ENCODE measurements around the gene BZW1. TPM values are rescaled to one million over a fixed set of nuclear protein-coding genes. Genes with fewer than 3 reads are reported as not detected.

Gene BZW1
- total RNA-seq, 1 experiment from 2014 or later: 322 TPM

DNA sequence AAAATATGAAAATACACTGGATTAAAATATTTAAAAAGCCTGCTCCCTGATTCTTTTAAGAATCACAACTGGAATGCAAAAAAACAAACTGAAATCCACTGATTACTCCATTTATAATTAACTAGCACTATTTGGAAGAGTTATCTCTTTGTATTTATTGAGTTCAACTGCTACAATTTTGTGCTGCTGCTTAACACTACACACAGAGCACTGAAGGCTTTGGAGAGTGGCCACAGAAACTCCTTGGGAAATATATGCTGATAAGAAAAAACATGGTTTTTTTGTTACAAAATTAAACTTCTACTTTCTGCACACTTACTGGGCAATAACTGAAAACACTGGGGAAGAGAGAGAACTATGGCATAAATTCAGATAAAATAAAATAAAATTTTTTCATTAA lies 19.8 kb upstream of the BZW1 start:
- CTCF ChIA-PET: no interaction called here
- Mint-ChIP-seq H3K27me3 (ENCODE audit: insufficient read depth, unreplicated experiment) (no peaks in the 10 kb centered on the region), H3K27ac (ENCODE audit: unreplicated experiment) (no peak overlapping the region), H3K9me3 (ENCODE audit: unreplicated experiment) (no peaks in the 10 kb centered on the region), H3K4me1 (ENCODE audit: low read depth, unreplicated experiment) (peaks cover 15% of the 10 kb centered on the region), H3K36me3 (ENCODE audit: insufficient read depth, unreplicated experiment) (no peaks in the 10 kb centered on the region), H3K4me3 (ENCODE audit: unreplicated experiment) (no peak overlapping the region)
- no peak for DNase-seq
- no peaks in the 10 kb centered on the region for H3K9me3 ChIP-seq
- H3K36me3 ChIP-seq (ENCODE audit: control insufficient read depth, insufficient read depth, low read length): no peaks in the 10 kb centered on the region
- BruUV-seq (replicated peaks): no TSS peak
- peaks cover 6% of the 10 kb centered on the region for H3K4me1 ChIP-seq
- no peak overlapping the region for H3K4me3 ChIP-seq (ENCODE audit: low read depth, low read length)
- TF ChIP-seq, protein P1, sequence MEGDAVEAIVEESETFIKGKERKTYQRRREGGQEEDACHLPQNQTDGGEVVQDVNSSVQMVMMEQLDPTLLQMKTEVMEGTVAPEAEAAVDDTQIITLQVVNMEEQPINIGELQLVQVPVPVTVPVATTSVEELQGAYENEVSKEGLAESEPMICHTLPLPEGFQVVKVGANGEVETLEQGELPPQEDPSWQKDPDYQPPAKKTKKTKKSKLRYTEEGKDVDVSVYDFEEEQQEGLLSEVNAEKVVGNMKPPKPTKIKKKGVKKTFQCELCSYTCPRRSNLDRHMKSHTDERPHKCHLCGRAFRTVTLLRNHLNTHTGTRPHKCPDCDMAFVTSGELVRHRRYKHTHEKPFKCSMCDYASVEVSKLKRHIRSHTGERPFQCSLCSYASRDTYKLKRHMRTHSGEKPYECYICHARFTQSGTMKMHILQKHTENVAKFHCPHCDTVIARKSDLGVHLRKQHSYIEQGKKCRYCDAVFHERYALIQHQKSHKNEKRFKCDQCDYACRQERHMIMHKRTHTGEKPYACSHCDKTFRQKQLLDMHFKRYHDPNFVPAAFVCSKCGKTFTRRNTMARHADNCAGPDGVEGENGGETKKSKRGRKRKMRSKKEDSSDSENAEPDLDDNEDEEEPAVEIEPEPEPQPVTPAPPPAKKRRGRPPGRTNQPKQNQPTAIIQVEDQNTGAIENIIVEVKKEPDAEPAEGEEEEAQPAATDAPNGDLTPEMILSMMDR (IDR thresholded peaks at IDR 0.05; ENCODE audit: insufficient read depth in 1 of 2, low read depth in 1 of 2, low read length in 1 of 2, severe bottlenecking in 1 of 2, unreplicated experiment in 1 of 2): no peak
- POLR2A ChIA-PET: no interaction called here
- intact Hi-C loops (cut with micrococcal nuclease; ENCODE audit: unreplicated experiment): no loop called here
- no peaks in the 10 kb centered on the region for H3K27me3 ChIP-seq (replicated peaks; ENCODE audit: control insufficient read depth, insufficient read depth, low read length)

DNA sequence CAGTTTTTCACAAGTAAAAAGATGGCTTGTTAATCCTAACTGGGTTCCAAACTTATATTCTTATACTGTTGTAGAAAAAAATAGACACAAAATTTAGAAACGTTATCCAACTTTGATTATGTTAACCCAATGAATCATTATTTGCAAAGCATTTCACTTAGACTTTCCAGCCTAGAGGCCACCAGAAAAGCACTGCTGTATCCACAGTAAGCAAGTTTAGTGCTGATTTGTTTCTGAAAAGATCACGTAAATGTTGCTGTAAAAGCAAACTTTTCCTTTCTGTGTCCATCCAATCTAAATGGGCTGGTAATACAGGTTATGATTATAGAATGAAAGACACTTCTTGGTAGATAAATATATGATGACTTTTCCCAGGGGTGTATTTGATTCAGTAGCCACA lies 17.6 kb upstream of the BZW1 start:
- no peaks in the 10 kb centered on the region for H3K9me3 ChIP-seq
- no peak overlapping the region for H3K4me3 ChIP-seq (ENCODE audit: low read depth, low read length)
- BruUV-seq (replicated peaks): no TSS peak
- 0 out of 2 replicates have a peak, but pooled peaks cover 6% of the 10 kb centered on the region for H3K4me1 ChIP-seq
- ChIA-PET CTCF (interaction anchor here (0.6 to 1.4 kb wide), 3 partner anchors 37 to 81 kb away, joined by 3 to 8 read pairs (median 3); no protein-coding TSS in a partner anchor), POLR2A (no interaction called here)
- no peaks in the 10 kb centered on the region for H3K9me3 Mint-ChIP-seq (ENCODE audit: unreplicated experiment)
- no peak overlapping the region for H3K27ac Mint-ChIP-seq (ENCODE audit: unreplicated experiment)
- peaks cover 21% of the 10 kb centered on the region for H3K4me1 Mint-ChIP-seq (ENCODE audit: low read depth, unreplicated experiment)
- no peaks in the 10 kb centered on the region for H3K36me3 ChIP-seq (ENCODE audit: control insufficient read depth, insufficient read depth, low read length)
- no peak for DNase-seq
- H3K27me3 Mint-ChIP-seq (ENCODE audit: insufficient read depth, unreplicated experiment): no peaks in the 10 kb centered on the region
- no peaks in the 10 kb centered on the region for H3K27me3 ChIP-seq (replicated peaks; ENCODE audit: control insufficient read depth, insufficient read depth, low read length)
- H3K4me3 Mint-ChIP-seq (ENCODE audit: unreplicated experiment): no peak overlapping the region
- H3K36me3 Mint-ChIP-seq (ENCODE audit: insufficient read depth, unreplicated experiment): no peaks in the 10 kb centered on the region
- intact Hi-C loops (cut with micrococcal nuclease; ENCODE audit: unreplicated experiment): no loop called here
- TF ChIP-seq, protein P1 (IDR thresholded peaks at IDR 0.05; ENCODE audit: insufficient read depth in 1 of 2, low read depth in 1 of 2, low read length in 1 of 2, severe bottlenecking in 1 of 2, unreplicated experiment in 1 of 2): no peak

DNA sequence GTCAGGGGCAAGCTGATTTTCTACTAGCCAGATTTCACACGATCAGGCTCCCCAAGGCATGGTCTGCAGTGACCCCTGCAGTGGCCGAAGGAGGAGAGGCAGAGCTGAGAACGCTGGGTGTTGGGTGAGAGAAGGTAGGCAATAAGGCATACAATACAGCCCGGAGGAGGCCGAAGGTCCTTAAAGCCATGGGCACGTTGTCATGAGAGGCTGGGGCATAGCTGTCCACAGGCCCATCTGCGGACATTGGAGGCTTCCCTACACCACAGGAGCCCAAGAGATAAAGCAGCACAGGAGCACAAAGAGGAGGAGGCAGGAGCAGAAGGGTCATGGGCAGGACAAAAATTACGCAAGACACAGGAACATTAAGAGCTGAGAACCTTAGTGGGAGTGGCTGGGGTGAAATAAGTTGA lies 16.7 kb upstream of the BZW1 start:
- Histone ChIP-seq H3K27me3 (replicated peaks; ENCODE audit: control insufficient read depth, insufficient read depth, low read length) (no peaks in the 10 kb centered on the region), H3K4me3 (ENCODE audit: low read depth, low read length) (no peak overlapping the region), H3K9me3 (no peaks in the 10 kb centered on the region), H3K36me3 (ENCODE audit: control insufficient read depth, insufficient read depth, low read length) (no peaks in the 10 kb centered on the region), H3K4me1 (0 out of 2 replicates have a peak, but pooled peaks cover 6% of the 10 kb centered on the region)
- no peaks in the 10 kb centered on the region for H3K9me3 Mint-ChIP-seq (ENCODE audit: unreplicated experiment)
- ChIA-PET POLR2A (no interaction called here), CTCF (interaction anchor here (0.6 to 1.4 kb wide), 9 partner anchors 38 to 388 kb away, joined by 3 to 8 read pairs (median 3); partner anchors contain the start of gene CASP10)
- BruUV-seq (replicated peaks): no TSS peak
- H3K4me1 Mint-ChIP-seq (ENCODE audit: low read depth, unreplicated experiment): peaks cover 21% of the 10 kb centered on the region
- peak; percentile 52 to 57 for DNase-seq
- TF ChIP-seq, protein P1 (IDR thresholded peaks at IDR 0.05; ENCODE audit: insufficient read depth in 1 of 2, low read depth in 1 of 2, low read length in 1 of 2, severe bottlenecking in 1 of 2, unreplicated experiment in 1 of 2): peak in 1 of 2 experiments; percentile 50
- intact Hi-C loops (cut with micrococcal nuclease; ENCODE audit: unreplicated experiment): loop anchor here (1.0 kb wide), 2 partner anchors 60 to 82 kb away; no protein-coding TSS in a partner anchor
- no peak overlapping the region for H3K27ac Mint-ChIP-seq (ENCODE audit: unreplicated experiment)
- no peaks in the 10 kb centered on the region for H3K36me3 Mint-ChIP-seq (ENCODE audit: insufficient read depth, unreplicated experiment)
- no peaks in the 10 kb centered on the region for H3K27me3 Mint-ChIP-seq (ENCODE audit: insufficient read depth, unreplicated experiment)
- H3K4me3 Mint-ChIP-seq (ENCODE audit: unreplicated experiment): no peak overlapping the region
